SW480 (cell line): ENCODE measurements around the gene POLR1A.
A peak's percentile ranks its signal among the peaks of the same experiment; 100 is the strongest.

ENCODE experiments used
- DNase-seq: peaks from one replicate; pipeline ENCODE4 v3.0.0-alpha.2; 2016; ENCODE audit warnings: low spot score

The POLR1A gene

GRCh38 chr2:86021396-86022378, 84.0 kb downstream of the POLR1A start:
- no peak for DNase-seq

- DNase-seq: no peak
Observed at GRCh38 chr2:86020984-86021383, 84.7 kb downstream of the POLR1A start.

GRCh38 chr2:86019121-86019520, 86.6 kb downstream of the POLR1A start:
- DNase-seq: no peak

- peak; percentile 26 for DNase-seq
Observed at GRCh38 chr2:86017901-86018896, 87.5 kb downstream of the POLR1A start.

GRCh38 chr2:86016581-86016980, 89.1 kb downstream of the POLR1A start:
- no peak for DNase-seq

- DNase-seq: no peak
Observed at GRCh38 chr2:86015699-86016098, 90.0 kb downstream of the POLR1A start.

- no peak for DNase-seq
Observed at GRCh38 chr2:86015006-86015405, 90.7 kb downstream of the POLR1A start.

GRCh38 chr2:86014493-86014892, 91.2 kb downstream of the POLR1A start:
- no peak for DNase-seq

GRCh38 chr2:86012007-86012712, 93.5 kb downstream of the POLR1A start:
- DNase-seq: no peak

- no peak for DNase-seq
Observed at GRCh38 chr2:86011449-86011941, 94.2 kb downstream of the POLR1A start.

- no peak for DNase-seq
Observed at GRCh38 chr2:86010083-86010482, 95.6 kb downstream of the POLR1A start.

GRCh38 chr2:86006524-86006923, 99.2 kb downstream of the POLR1A start:
- DNase-seq: no peak

GRCh38 chr2:86003967-86004366, 101.7 kb downstream of the POLR1A start:
- no peak for DNase-seq

GRCh38 chr2:86003104-86003503, 102.6 kb downstream of the POLR1A start:
- DNase-seq: no peak

GRCh38 chr2:86002375-86002774, 103.3 kb downstream of the POLR1A start:
- DNase-seq: no peak

- DNase-seq: no peak
Observed at GRCh38 chr2:86001326-86001725, 104.4 kb downstream of the POLR1A start.

- DNase-seq: no peak
Observed at GRCh38 chr2:86000938-86001312, 104.8 kb downstream of the POLR1A start.

GRCh38 chr2:86000131-86000937, 105.4 kb downstream of the POLR1A start:
- DNase-seq: no peak

GRCh38 chr2:85999061-85999831, 106.4 kb downstream of the POLR1A start:
- no peak for DNase-seq
